ENCODE data around the gene CACHD1.

- TF ChIP-seq POLR2AphosphoS5 (IDR thresholded peaks at IDR 0.05) (no peak), CTCF (IDR thresholded peaks at IDR 0.05) (no peak)
Measured at GRCh38 chr1:64423526-64423925, 46.4 kb upstream of the CACHD1 start.

Data from prostate gland (tissue), 2 donors.